ENCODE data around the gene PEX7.

GRCh38 chr6:136860043-136860442 lies 37.7 kb downstream of the PEX7 start:
- no peak for TF ChIP-seq POLR2AphosphoS5 (IDR thresholded peaks at IDR 0.05; ENCODE audit: insufficient read depth in 1 of 2, low read depth in 1 of 2)
- TF ChIP-seq POLR2A (IDR thresholded peaks at IDR 0.05), result no peak
- no peak for TF ChIP-seq CTCF (IDR thresholded peaks at IDR 0.05)

All from vagina (tissue), 2 donors.